GM19099 (cell line): Measurements from ENCODE around the gene LUZP1.

ENCODE experiments used
- POLR2A ChIP-seq: IDR thresholded peaks from 3 replicates; pipeline ENCODE4 v1.6.1; 2011; ENCODE audit warnings: low read depth; ENCODE audit not compliant: insufficient read length; ENCODE audit errors: extremely low read depth

Gene LUZP1

DNA sequence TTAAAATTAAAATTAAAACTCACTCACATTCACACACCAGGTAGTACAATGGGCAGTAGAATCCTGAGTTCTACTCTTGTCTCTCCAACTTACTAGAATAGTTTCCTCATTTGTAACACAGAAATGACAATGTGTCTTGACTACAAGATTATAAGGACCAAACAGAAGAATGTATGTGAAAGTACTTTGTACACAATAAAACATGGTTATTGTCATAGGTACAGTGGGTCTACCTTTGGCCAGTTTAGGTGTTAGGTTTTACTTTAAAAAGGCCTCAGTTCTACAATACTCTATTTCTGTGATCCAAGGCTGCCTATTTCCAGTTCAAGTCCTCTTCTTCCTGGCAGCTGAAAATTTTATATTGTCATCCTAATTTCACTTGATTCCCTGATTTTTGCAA is 50.2 kb downstream of the LUZP1 start:
- TF ChIP-seq POLR2A, result no peak

DNA sequence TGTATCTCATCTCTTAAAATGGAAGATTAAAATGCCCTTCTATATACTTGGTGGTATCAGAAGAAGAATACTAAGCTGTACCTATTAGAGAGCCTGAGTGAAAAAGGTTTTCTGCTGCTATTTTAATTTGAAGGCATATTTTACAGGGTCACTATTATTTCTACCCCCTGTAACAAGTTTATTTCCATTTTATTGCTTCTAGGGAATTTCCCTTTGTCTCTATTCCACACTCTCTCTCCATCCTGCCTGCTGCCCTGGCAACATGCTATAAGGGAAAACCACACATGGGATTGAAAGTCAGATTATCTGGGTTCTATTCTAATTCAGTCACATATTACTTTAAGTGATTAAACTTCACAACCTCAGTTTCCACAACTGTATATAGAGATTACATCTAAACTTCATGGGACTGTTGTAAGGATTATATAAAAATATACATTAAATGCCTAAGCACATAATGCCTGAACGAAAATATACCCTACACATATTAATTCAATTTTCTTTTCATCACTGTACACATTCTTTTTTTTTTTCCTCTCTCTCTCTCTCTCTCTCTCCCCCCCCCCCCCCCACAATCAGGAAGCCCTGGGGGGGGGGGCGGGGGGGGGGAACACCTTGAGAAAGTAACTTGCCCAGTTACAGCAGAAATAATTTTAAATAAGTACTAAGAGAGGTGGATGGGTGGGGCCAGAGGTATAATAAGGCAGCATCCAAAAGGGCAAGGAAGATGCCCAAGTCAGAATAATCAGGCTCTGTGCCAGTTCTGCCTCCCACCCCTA is 51.5 kb downstream of the LUZP1 start:
- no peak for TF ChIP-seq POLR2A

DNA sequence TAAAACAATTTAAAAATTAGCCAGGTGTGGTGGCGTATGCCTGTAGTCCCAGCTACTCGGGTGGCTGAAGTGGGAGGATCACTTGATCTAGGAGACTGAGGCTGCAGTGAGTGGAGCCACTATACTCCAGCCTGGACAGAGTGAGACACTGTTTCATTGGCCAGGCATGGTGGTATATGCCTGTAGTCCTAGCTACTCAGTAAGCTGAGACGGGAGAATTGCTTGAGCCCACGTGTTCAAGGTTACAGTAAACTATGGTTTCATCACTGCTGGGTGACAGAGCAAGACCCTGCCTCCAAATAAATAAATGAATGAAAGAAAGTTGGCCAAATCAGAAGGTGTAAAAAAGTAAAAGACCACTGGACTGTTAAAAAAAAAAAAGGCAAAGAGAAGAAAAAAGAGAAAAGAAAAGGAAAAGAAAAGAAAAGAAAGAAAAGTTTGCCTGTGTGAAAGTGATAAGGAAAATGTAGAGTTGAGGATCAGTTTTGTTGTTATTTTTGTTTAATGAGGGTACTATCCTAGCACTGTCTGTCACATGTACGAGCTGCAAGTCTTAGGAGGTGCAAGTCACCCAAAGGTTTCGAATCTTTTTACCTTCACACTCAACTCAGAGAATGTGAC is 52.3 kb downstream of the LUZP1 start:
- TF ChIP-seq POLR2A, result no peak

DNA sequence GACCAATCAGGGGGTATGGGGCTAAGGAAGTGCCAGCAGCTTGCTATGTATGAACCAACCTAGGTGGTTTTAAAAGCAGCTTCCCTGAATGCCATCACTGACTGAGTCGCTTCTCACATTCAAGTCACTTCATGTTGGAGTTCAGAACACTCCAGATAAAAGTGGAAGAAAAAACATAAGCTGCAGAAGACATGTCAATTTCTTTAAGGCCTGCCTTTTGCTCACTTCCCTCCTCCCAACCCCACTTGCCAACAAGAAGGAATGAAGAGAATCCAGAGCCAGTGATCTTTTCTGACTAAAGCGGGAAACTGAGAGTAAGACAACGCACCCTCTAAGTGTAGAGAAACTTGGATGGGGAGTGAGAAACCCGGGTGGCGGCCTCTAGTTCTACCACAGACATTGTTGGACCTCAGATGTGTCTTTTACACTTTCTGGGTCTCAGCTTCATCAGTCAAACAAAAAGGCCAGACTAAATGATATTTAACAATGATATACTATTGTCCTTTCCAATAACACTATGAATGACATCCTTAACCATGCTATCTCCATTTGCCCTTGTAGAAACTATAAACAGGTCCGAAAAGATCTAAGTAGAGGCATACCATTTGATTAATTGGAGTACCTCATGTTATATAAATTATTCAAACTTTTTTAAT is 54.1 kb downstream of the LUZP1 start:
- TF ChIP-seq POLR2A, result no peak

DNA sequence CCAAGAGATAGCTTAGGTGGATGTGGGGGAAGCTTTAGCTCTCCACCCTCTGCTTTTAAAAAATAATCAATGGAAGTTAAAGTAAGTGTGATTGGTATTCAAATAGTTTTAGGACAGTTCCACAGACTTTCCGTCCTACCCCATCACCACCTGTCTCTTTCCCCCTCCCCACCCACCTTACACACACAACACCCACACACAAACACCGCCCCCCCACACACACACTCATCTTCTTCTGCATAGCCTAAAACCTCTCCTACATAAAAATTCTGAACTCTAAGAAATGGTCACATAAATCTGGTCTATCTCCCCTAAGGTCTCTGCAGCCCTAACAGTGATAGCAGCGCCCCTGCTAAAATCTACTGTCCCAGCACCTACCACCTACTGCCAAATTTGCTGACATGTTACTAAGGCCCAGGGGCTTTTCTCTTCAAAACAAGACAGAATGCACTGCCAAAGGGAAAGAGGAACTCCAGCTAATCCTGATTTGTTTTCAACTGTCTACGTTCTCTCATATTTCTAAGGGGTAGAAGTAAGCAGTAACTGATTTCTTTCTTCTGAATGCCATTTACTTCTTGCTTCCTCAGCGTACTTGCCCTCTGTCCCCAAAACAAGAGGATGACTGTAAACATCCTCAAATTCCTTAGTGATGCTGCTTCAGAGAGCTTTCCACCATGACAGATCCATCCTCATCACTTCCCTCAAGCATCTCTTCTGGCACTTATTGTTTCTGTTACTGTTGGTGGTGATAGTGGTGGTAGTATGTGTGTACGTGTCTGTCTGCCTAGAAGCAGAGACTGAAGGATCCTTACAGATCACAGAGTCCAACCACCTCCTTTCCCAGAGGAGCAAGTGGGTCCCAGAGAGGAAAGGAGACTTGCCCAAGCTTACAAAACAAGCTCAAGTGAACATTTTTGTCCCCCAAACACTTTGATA is 56.8 kb downstream of the LUZP1 start:
- TF ChIP-seq POLR2A, result no peak

DNA sequence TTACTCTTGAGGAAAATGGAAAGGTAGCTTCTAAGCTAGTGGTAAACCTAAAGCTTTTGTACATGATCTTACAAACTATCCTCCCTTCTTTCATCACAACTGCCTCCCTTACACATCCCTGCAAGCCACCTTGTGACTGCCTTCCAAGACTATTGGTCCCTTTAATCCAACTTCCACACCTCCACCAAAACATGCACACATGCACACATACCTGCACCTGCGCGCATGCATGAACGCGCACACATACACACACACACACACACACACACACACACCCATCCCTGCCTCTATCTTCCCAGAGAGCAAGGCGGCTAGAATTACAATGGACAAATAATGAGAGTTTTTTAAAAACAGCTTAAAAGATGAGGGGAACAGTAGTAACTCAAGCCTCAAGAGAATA is 58.3 kb downstream of the LUZP1 start:
- no peak for TF ChIP-seq POLR2A

DNA sequence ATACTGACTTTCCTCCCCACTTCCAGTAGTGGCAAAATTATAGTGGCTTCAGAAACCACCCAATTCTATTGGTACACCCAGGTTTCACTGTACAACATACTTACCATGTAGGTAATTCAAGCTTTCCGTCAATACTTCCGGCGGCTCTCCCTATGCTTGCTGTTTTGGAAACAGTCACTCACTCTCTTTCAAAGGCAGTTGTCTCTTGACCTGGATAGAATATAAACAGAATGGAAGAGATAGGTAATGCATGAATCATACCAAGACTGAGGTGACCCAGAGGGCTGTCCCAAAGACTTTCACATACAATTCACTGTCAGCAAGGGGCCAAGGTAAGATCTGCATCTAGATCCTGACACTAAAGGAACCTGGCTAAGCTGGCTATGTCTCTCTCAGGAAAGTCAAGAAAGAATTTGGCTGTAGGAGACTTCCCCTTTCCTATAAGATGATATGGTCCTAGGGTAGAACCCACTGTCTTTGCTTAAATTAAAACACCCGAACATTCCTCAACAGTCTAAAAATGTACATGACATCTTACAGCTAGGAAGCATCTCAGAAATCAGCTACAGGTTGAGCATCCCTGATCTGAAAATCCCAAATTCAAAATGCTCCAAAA is 59.6 kb downstream of the LUZP1 start:
- TF ChIP-seq POLR2A, result no peak

DNA sequence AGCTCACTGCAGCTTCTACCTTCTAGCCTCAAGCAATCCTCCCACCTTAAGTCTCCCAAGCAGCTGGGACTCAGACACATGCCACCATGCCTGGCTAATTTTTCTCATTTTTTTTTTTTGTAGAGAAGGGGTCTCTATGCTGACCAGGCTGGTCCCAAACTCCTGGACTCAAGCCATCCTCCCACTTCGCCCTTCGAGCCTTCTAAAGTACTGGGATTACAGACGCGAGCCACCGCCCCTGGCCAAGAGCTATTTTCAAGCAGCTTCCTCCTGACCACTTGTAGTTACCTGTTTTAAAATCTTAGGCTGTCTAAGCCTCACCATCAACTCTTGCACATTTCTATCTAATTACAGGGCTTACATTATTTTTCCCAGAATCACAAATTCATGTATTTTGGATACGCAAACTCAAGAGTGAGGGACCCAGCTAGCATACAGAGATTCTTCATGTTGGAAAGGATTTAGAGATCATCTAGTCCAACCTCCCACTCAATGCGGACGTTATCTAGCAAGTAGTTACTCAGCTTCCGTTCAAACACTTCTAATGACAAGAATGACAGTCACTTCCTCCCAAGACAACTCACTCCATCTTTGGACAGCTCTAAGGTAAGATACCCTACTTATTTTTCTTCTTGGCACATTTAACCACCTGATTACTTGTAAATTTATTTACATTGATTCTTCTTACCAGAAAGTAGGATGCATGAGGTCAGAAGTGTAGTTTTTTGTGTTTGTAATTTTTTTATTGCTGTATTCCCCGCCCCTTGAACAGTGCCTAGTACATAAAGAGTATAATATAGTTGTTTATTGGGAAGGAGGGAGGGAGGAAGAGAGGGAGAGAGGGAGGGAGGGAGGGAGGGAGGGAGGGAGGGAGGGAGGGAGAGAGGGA is 65.4 kb downstream of the LUZP1 start:
- no peak for TF ChIP-seq POLR2A

DNA sequence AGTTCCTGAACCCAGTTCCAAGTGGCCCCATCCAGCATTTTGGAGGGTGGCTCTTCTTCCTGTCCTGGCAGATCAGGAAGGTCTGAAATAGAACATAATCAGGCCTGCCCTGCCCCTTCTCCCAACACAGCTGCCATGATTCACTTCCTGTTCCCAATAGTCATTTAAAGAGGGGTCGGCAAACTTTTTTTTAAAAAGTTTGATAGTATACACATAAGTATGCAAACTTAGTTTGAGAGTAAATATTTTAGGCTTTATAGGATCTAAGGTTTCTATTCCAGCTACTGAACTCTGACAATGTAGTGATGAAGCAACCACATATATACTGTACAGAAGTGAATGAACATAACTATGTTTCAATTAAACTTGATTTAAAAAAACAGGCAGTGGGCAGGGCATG is 66.4 kb downstream of the LUZP1 start:
- no peak for TF ChIP-seq POLR2A

DNA sequence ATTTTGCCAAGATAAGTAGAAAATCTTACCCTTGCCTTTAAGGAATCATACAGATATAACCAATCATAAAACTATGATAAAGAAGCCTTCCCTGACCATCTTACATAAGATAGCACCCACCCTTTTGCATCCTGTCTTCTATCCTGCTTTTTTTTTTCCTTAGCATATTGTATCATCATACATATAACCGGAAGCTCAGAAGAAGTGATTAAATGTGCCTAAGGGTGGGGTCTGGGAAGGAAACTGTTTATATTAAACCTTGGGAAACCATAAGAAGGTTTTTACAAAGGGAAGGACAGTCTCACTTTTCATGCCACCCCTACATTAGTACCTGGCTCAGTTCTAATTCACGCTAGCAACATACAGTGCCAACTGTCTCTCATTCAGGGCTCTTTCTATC is 66.8 kb downstream of the LUZP1 start:
- TF ChIP-seq POLR2A, result no peak

DNA sequence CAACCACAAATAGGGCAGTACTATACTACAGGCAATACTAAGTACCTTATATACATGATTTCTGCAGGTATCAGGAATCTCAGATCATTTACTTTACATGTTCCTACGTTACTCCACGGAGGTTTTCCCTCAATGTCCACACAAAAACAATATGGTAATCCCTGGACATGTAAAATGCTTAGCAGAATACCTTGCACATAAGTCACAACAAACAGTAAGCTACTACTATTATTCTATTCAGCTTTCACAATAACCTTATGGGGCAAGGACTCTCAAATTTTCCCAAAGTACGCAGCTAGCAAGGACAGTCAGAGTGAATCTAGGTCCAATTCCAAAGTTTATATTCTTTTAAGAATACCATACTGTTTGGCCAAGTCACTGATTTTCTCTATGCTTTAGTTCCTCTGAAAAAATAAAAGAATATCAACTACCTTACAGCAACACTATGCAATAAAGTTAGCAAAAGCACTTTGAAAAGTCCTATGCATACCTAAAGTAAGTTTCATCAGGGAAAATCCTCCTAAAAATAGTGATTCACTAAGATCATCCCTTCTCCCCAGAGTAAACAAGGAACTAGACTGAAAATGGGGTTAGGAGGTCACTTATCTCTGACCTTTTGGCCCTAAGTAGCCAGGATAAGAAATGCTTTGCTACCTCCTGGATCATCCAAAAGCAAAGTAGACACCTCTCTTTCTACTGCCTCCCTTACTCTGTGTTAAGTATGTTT is 67.4 kb downstream of the LUZP1 start:
- TF ChIP-seq POLR2A, result no peak

DNA sequence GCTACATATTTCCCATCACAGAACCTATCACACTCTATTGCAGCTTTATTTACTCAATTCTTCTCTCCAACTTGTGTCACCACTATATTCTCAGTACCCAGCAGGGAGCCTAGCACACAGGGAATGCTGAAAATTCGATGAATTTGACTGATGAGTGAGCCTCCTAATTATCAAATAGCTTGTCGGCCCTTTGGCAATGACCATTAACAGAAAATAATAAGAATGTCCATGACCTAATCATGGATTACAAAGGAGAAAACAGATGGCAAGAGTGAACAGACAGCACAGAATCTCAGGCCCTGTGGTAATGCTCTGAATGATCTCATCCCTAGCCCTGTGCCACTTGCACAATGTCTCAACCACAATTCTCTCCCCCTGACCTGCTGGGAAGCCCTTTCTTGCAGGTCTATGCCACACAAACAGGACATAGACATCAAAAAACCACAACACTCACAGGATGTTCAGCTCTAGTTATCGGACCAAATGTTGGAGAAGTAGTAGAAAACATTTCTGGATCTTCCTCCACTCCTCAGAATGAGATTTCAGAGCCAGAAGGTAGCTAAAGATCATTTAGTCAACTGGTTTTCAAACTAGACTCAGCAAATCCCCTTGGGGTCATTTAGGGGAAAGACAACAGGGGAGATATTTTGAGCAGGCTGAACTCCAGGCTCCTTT is 68.4 kb downstream of the LUZP1 start:
- TF ChIP-seq POLR2A, result no peak

DNA sequence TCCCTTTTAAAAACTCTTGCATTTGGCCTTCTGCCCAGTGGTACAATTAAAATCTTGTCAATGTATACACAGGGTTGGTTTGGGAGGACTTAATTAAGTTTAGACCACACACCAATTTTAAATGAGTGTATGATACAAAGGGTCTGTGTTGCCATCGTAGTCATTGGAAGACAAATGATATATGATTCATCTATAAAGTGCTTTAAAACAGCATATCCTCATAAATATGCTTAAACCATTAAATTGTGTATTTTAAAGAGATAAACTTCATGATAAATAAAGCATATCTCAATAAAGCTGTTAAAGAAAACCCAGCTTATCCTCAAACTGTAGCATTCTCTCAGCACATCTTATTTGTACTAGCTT is 69.5 kb downstream of the LUZP1 start:
- TF ChIP-seq POLR2A, result no peak
